H1 (cell line): ENCODE data around the gene ATF3. TPM values are rescaled to one million over a fixed set of nuclear protein-coding genes. Genes with fewer than 3 reads are reported as not detected.

Experiments
- CTCF ChIA-PET: fragments of 300-600 bp; sonication (Branson Sonifier 250); formaldehyde crosslinking; loops from one replicate; lab custom pipeline; 2021; ENCODE audit not compliant: partially characterized antibody; lab: Charles Lee
- POLR2A ChIA-PET: fragments of 300-600 bp; sonication (Branson Sonifier 250); formaldehyde crosslinking; loops from one replicate; lab custom pipeline; 2021; ENCODE audit warnings: inconsistent platforms; ENCODE audit not compliant: partially characterized antibody; lab: Charles Lee
- DNase-seq, 2 experiments: peaks; one replicate each; pipeline versions ENCODE4 v3.0.0 to v3.0.0-alpha.2; 2010 to 2022; ENCODE audit warnings: low spot score in 2 of 2, low read depth in 1 of 2, mixed read lengths in 1 of 2
- FAIRE-seq: peaks from 2 replicates; lab custom pipeline; 2011; peaks lifted over from hg19 to GRCh38; lab: Jason Lieb, UNC
- H2AFZ ChIP-seq: 2 replicates; pipeline ENCODE4 v1.8.1; 2012; ENCODE audit warnings: low read length, inconsistent platforms
- H2AK5ac ChIP-seq: 2 replicates; pipeline ENCODE4 v1.6.1; 2013; ENCODE audit warnings: low read depth, low read length
- H2BK120ac ChIP-seq: replicated peaks from 2 replicates; pipeline ENCODE3; 2013; ENCODE audit warnings: low read depth, low read length, inconsistent platforms
- H2BK12ac ChIP-seq: 2 replicates; pipeline ENCODE4 v1.6.1; 2013; ENCODE audit warnings: low read depth, low read length
- H2BK15ac ChIP-seq: 2 replicates; pipeline ENCODE4 v1.6.1; 2013; ENCODE audit warnings: low read length
- H2BK20ac ChIP-seq: 2 replicates; pipeline ENCODE4 v1.6.1; 2013; ENCODE audit warnings: low read length
- H2BK5ac ChIP-seq: 2 replicates; pipeline ENCODE4 v1.6.1; 2013; ENCODE audit warnings: low read depth, low read length
- H3K14ac ChIP-seq: 2 replicates; pipeline ENCODE4 v1.6.1; 2013; ENCODE audit warnings: inconsistent platforms; ENCODE audit not compliant: insufficient read length
- H3K18ac ChIP-seq: 2 replicates; pipeline ENCODE4 v1.6.1; 2013; ENCODE audit warnings: low read length; ENCODE audit errors: extremely low read depth
- H3K23ac ChIP-seq: 2 replicates; pipeline ENCODE4 v1.6.1; 2013; ENCODE audit warnings: inconsistent platforms; ENCODE audit not compliant: insufficient read length
- H3K23me2 ChIP-seq: 2 replicates; pipeline ENCODE4 v1.6.1; 2013; ENCODE audit warnings: low read depth, low read length
- H3K27ac ChIP-seq: 2 replicates; pipeline ENCODE4 v1.6.1; 2011; ENCODE audit warnings: low read depth, low read length, inconsistent platforms
- H3K27me3 ChIP-seq, 4 experiments: replicated peaks in 1 of 4; 1 replicate in 1 of 4; 2 replicates in 3 of 4; pipeline versions ENCODE4 v1.6.1 to v1.8.1; 2011 to 2013; ENCODE audit warnings: low read length in 3 of 4, mild to moderate bottlenecking in 3 of 4, inconsistent platforms in 2 of 4, mixed read lengths in 2 of 4, moderate library complexity in 1 of 4; ENCODE audit not compliant: control insufficient read depth in 3 of 4, insufficient read depth in 3 of 4; ENCODE audit errors: extremely low read depth in 1 of 4
- H3K36me3 ChIP-seq, 4 experiments: 2 replicates each; pipeline versions ENCODE4 v1.6.1 to v1.8.1; 2011 to 2013; ENCODE audit warnings: mild to moderate bottlenecking in 4 of 4, low read length in 3 of 4, moderate library complexity in 2 of 4, control low read depth in 1 of 4, inconsistent platforms in 1 of 4; ENCODE audit not compliant: insufficient read depth in 4 of 4, control insufficient read depth in 2 of 4
- H3K4ac ChIP-seq: replicated peaks from 2 replicates; pipeline ENCODE3; 2013; ENCODE audit warnings: low read length, low read depth, mixed read lengths, inconsistent platforms; ENCODE audit not compliant: insufficient read length
- H3K4me1 ChIP-seq, 4 experiments: replicated peaks in 1 of 4; 1 replicate in 1 of 4; 2 replicates in 3 of 4; pipeline versions ENCODE4 v1.6.1 to v1.8.1; 2011 to 2013; ENCODE audit warnings: low read length in 3 of 4, inconsistent platforms in 2 of 4, mixed read lengths in 1 of 4; ENCODE audit not compliant: insufficient read depth in 4 of 4, control insufficient read depth in 3 of 4
- H3K4me2 ChIP-seq, 2 experiments: 2 replicates each; pipeline versions ENCODE4 v1.6.1 to v1.8.1; 2011 to 2013; ENCODE audit warnings: low read depth in 2 of 2, low read length in 2 of 2, control low read depth in 1 of 2, inconsistent platforms in 1 of 2, mild to moderate bottlenecking in 1 of 2; ENCODE audit not compliant: insufficient read depth in 1 of 2
- H3K4me3 ChIP-seq, 4 experiments: fragments of 200-600, 300-600 bp in 1 of 4; sonication (generic), shearing (Covaris generic), sonication (Bioruptor Twin) in 1 of 4; 2 replicates each; pipeline versions ENCODE4 v1.5.1 to v1.8.1; 2011 to 2016; ENCODE audit warnings: low read length in 4 of 4, low read depth in 3 of 4, control low read depth in 2 of 4, inconsistent platforms in 2 of 4, mild to moderate bottlenecking in 2 of 4, mixed read lengths in 1 of 4, moderate library complexity in 1 of 4; ENCODE audit not compliant: insufficient read depth in 2 of 4; ENCODE audit errors: extremely low read depth in 1 of 4
- H3K56ac ChIP-seq: replicated peaks from 2 replicates; pipeline ENCODE3; 2013; ENCODE audit warnings: low read depth, mild to moderate bottlenecking, mixed read lengths, low read length, inconsistent platforms; ENCODE audit not compliant: insufficient read length
- H3K79me1 ChIP-seq: 2 replicates; pipeline ENCODE4 v1.6.1; 2013; ENCODE audit warnings: low read depth, low read length, control low read depth
- H3K79me2 ChIP-seq, 2 experiments: 2 replicates each; pipeline versions ENCODE4 v1.6.1 to v1.8.1; 2012 to 2013; ENCODE audit warnings: low read length in 2 of 2, mild to moderate bottlenecking in 2 of 2, inconsistent platforms in 1 of 2; ENCODE audit not compliant: insufficient read depth in 2 of 2, control insufficient read depth in 1 of 2
- H3K9ac ChIP-seq, 4 experiments: replicated peaks in 1 of 4; 1 replicate in 1 of 4; 2 replicates in 3 of 4; pipeline versions ENCODE4 v1.6.1 to v1.8.1; 2011 to 2013; ENCODE audit warnings: low read depth in 3 of 4, low read length in 3 of 4, control low read depth in 2 of 4, mild to moderate bottlenecking in 2 of 4, moderate library complexity in 2 of 4, inconsistent platforms in 1 of 4; ENCODE audit errors: extremely low read depth in 1 of 4
- H3K9me3 ChIP-seq, 2 experiments: 2 replicates each; pipeline versions ENCODE4 v1.6.1 to v1.8.1; 2012 to 2013; ENCODE audit warnings: mild to moderate bottlenecking in 2 of 2, moderate library complexity in 2 of 2, control low read depth in 1 of 2, inconsistent platforms in 1 of 2, low read depth in 1 of 2, low read length in 1 of 2, mixed read lengths in 1 of 2; ENCODE audit not compliant: insufficient read depth in 2 of 2
- H4K20me1 ChIP-seq, 2 experiments: replicated peaks in 1 of 2; 2 replicates each; pipeline versions ENCODE3 to v1.8.1; 2011 to 2013; ENCODE audit warnings: inconsistent platforms in 2 of 2, low read length in 2 of 2, mild to moderate bottlenecking in 1 of 2; ENCODE audit not compliant: insufficient read depth in 2 of 2, control insufficient read depth in 1 of 2
- H4K5ac ChIP-seq: 2 replicates; pipeline ENCODE4 v1.6.1; 2013; ENCODE audit warnings: low read length, low read depth, mixed read lengths, inconsistent platforms; ENCODE audit not compliant: insufficient read length
- H4K8ac ChIP-seq: 2 replicates; pipeline ENCODE4 v1.8.0; 2013; ENCODE audit warnings: mild to moderate bottlenecking, moderate library complexity, low read length, inconsistent platforms; ENCODE audit not compliant: insufficient read depth; ENCODE audit errors: extremely low read depth
- H4K91ac ChIP-seq: replicated peaks from 2 replicates; pipeline ENCODE3; 2013; ENCODE audit warnings: low read length, mixed read lengths, inconsistent platforms; ENCODE audit not compliant: insufficient read length
- ATF3 ChIP-seq: IDR thresholded peaks from 2 replicates; pipeline ENCODE4 v1.6.1; 2011; ENCODE audit warnings: low read depth, mild to moderate bottlenecking, low read length; ENCODE audit not compliant: insufficient read depth
- WGBS, 2 experiments: shearing (Covaris generic) in 1 of 2; methylation state at CpG; one replicate each; pipeline versions ENCODE4 v1.1.6 to v1.1.7; 2013 to 2015; ENCODE audit warnings: low lambda C conversion rate in 2 of 2, mixed read lengths in 2 of 2, inconsistent platforms in 1 of 2, low coverage in 1 of 2, missing lambda C conversion rate in 1 of 2; ENCODE audit not compliant: insufficient replicate concordance in 2 of 2, insufficient coverage in 1 of 2, insufficient read length in 1 of 2; ENCODE audit errors: extremely low coverage in 1 of 2, missing lambda C conversion rate in 1 of 2; 5-methylcytosine and 5-hydroxymethylcytosine counted together
- polyA plus RNA-seq, 7 experiments: library from polyadenylated mRNA; depleted of rRNA in 3 of 7; stranded (reverse) in 5 of 7; unstranded in 2 of 7; fragments of >200 nt in 5 of 7; fragments of 200-250 nt in 2 of 7; gene quantifications; 1 replicate in 5 of 7; 2 replicates in 1 of 7; 4 replicates in 1 of 7; pipeline versions ENCODE4 v1.2.1 to v1.2.3, GENCODE V29; 2011 to 2013; ENCODE audit warnings: missing spikeins in 2 of 7, mixed read lengths in 2 of 7
- total RNA-seq: library from RNA; stranded (reverse); fragmentation: NEBNext Ultra II Directional; extraction: Animal tissue kit (Norgen Biotek cat#: 25700); gene quantifications from 2 replicates; pipeline ENCODE4 v1.2.1, GENCODE V29; 2021

The ATF3 gene
- total and polyA plus RNA-seq, 2 of the 8 experiments (the other 6 are each of a cell fraction or from before 2014, with no cell fraction given): 12.2 to 27.7 TPM

GRCh38 chr1:212666116-212666775 lies 57.7 kb downstream of the ATF3 start:
- Histone ChIP-seq H3K27ac (no peak overlapping the region), H2AFZ (no peak overlapping the region), H3K4ac (no peak overlapping the region), H3K23ac (no peak overlapping the region), H3K18ac (no peak overlapping the region), H3K14ac (no peak overlapping the region), H3K56ac (no peak overlapping the region), H3K4me1 (peaks cover 0 to 1% (median 0%) of the 10 kb centered on the region in 4 experiments; a peak in 1 of 7 replicates), H3K4me3 (peak overlapping the region in 1 of 4 experiments; percentile 67; a peak in 2 of 8 replicates), H2BK12ac (no peak overlapping the region), H3K79me1 (no peaks in the 10 kb centered on the region; the same call in 1 of the 2 replicates), H3K27me3 (peaks cover 0 to 9% (median 5%) of the 10 kb centered on the region in 4 experiments; a peak in 4 of 7 replicates), H2BK120ac (no peak overlapping the region), H2AK5ac (no peak overlapping the region), H3K23me2 (no peaks in the 10 kb centered on the region), H3K36me3 (no peaks in the 10 kb centered on the region), H2BK15ac (0 out of 2 replicates have a peak overlapping the region, but pooled peaks have one; percentile 61), H3K9me3 (no peaks in the 10 kb centered on the region), H2BK20ac (no peak overlapping the region), H3K79me2 (no peaks in the 10 kb centered on the region), H3K9ac (no peak overlapping the region), H3K4me2 (peak overlapping the region in 1 of 2 experiments; percentile 37; a peak in 1 of 4 replicates), H2BK5ac (no peak overlapping the region), H4K20me1 (no peaks in the 10 kb centered on the region), H4K5ac (no peak overlapping the region), H4K8ac (no peak overlapping the region), H4K91ac (no peak overlapping the region)
- ChIA-PET POLR2A (interaction anchor here (0.8 to 5.1 kb wide), 3 partner anchors 16 to 125 kb away, joined by 3 to 39 read pairs (median 3); partner anchors contain the start of genes ATF3, NSL1 and TATDN3), CTCF (interaction anchor here (0.6 to 4.8 kb wide), 33 partner anchors 9 to 313 kb away, joined by 3 to 57 read pairs (median 6); partner anchors contain the start of gene BATF3)
- FAIRE-seq (no peak), DNase-seq (peak in 1 of 2 experiments; percentile 43)
- 82% methylated on average over 10 of the region's 10 CpGs; no CpG with 5 or more reads in 1 of the 2 experiments for WGBS, 2 experiments
- no peak for TF ChIP-seq ATF3
